A549 (cell line): ENCODE measurements around the gene CARD9. TPM values are rescaled to one million over a fixed set of nuclear protein-coding genes. Genes with fewer than 3 reads are reported as not detected.
A peak's percentile ranks its signal among the peaks of the same experiment; 100 is the strongest.

Source experiments
- ATAC-seq, 2 experiments: fragments of 200-7000 bp in 1 of 2; fragments of >200 bp in 1 of 2; cut with Nextera tagmentation in 1 of 2; cut with Tn5 transposase in 1 of 2; 3 replicates each; pipeline versions ENCODE4 v1.8.0 to v1.9.1; 2018 to 2020; ENCODE audit warnings: mild to moderate bottlenecking in 1 of 2, moderate library complexity in 1 of 2
- CTCF ChIA-PET: fragments of 300-600 bp; sonication (Branson Sonifier 250); formaldehyde crosslinking; extraction: SDS; loops from one replicate; lab custom pipeline; 2021; ENCODE audit warnings: antibody characterized with exemption, inconsistent platforms; lab: Yijun Ruan, JAX
- POLR2A ChIA-PET: fragments of 350-600 bp; formaldehyde crosslinking; extraction: SDS; loops from one replicate; lab custom pipeline; 2021; ENCODE audit warnings: antibody characterized with exemption, inconsistent platforms; lab: Yijun Ruan, JAX
- DNase-seq, 2 experiments: peaks; one replicate each; pipeline versions ENCODE4 v3.0.0 to v3.0.0-alpha.2; 2011 to 2016; ENCODE audit warnings: low read depth in 1 of 2, low spot score in 1 of 2
- FAIRE-seq: peaks from 2 replicates; lab custom pipeline; 2011; peaks lifted over from hg19 to GRCh38; lab: Jason Lieb, UNC
- H3K27ac ChIP-seq, 2 experiments: fragments of >200 bp; sonication (Bioruptor Twin); formaldehyde crosslinking; 3 replicates each; pipeline ENCODE4 v1.5.1; 2016 to 2017
- H3K4me1 ChIP-seq: fragments of >200 bp; sonication (Bioruptor Twin); formaldehyde crosslinking; 3 replicates; pipeline ENCODE4 v1.6.1; 2016
- H3K4me2 ChIP-seq: fragments of >200 bp; sonication (Bioruptor Twin); formaldehyde crosslinking; 3 replicates; pipeline ENCODE4 v1.6.1; 2016
- H3K4me3 ChIP-seq: fragments of >200 bp; sonication (Bioruptor Twin); formaldehyde crosslinking; 3 replicates; pipeline ENCODE4 v1.5.1; 2016
- H3K9me3 ChIP-seq: fragments of >200 bp; sonication (Bioruptor Twin); formaldehyde crosslinking; 3 replicates; pipeline ENCODE4 v1.6.1; 2016
- CBX2 ChIP-seq: fragments of 200-600 bp; sonication (generic); IDR thresholded peaks from 2 replicates; pipeline ENCODE4 v1.6.1; 2016; ENCODE audit warnings: low read depth, mild to moderate bottlenecking, borderline replicate concordance
- CBX8 ChIP-seq: fragments of 200-600 bp; sonication (generic); IDR thresholded peaks from 2 replicates; pipeline ENCODE4 v1.6.1; 2016
- CEBPB ChIP-seq, 2 experiments: fragments of >200 bp in 1 of 2; sonication (Bioruptor Twin) in 1 of 2; formaldehyde crosslinking in 1 of 2; IDR thresholded peaks; 2 replicates each; pipeline ENCODE4 v1.6.1; 2012 to 2016
- EHF ChIP-seq: fragments of 250-450 bp; sonication (Bioruptor Pico); IDR thresholded peaks from 2 replicates; pipeline ENCODE4 v1.5.0; 2020; ENCODE audit warnings: mild to moderate bottlenecking
- GATA3 ChIP-seq: IDR thresholded peaks from 2 replicates; pipeline ENCODE4 v1.6.1; 2012; ENCODE audit warnings: borderline replicate concordance
- HOXB5 ChIP-seq: fragments of 250-450 bp; sonication (Bioruptor Pico); IDR thresholded peaks from 2 replicates; pipeline ENCODE4 v1.5.0; 2020; ENCODE audit warnings: mild to moderate bottlenecking, moderate library complexity
- JUN ChIP-seq, 2 experiments: fragments of >200 bp; sonication (Bioruptor Twin); formaldehyde crosslinking; IDR thresholded peaks; 2 replicates in 1 of 2; 3 replicates in 1 of 2; pipeline ENCODE4 v1.6.1; 2016 to 2017
- KDM1A ChIP-seq: fragments of 200-600 bp; sonication (generic); IDR thresholded peaks from 2 replicates; pipeline ENCODE4 v1.6.1; 2016; ENCODE audit warnings: low read depth, mild to moderate bottlenecking
- KDM5A ChIP-seq: fragments of 200-600 bp; sonication (generic); IDR thresholded peaks from 2 replicates; pipeline ENCODE4 v1.6.1; 2016; ENCODE audit warnings: antibody characterized with exemption, mild to moderate bottlenecking
- MAZ ChIP-seq: fragments of 150-350 bp; IDR thresholded peaks from 2 replicates; pipeline ENCODE4 v1.6.1; 2014; ENCODE audit warnings: antibody characterized with exemption, low read depth, low read length, borderline replicate concordance
- NPAS2 ChIP-seq: fragments of 250-450 bp; sonication (Bioruptor Pico); IDR thresholded peaks from 2 replicates; pipeline ENCODE4 v1.8.0; 2022; ENCODE audit warnings: mild to moderate bottlenecking, moderate library complexity, borderline replicate concordance
- PBX3 ChIP-seq: IDR thresholded peaks from 2 replicates; pipeline ENCODE4 v1.6.1; 2012
- POLR2A ChIP-seq: IDR thresholded peaks from 2 replicates; pipeline ENCODE4 v1.6.1; 2012; ENCODE audit warnings: mild to moderate bottlenecking, low read length
- RAD21 ChIP-seq, 2 experiments: fragments of >200 bp in 1 of 2; sonication (Bioruptor Twin) in 1 of 2; formaldehyde crosslinking in 1 of 2; IDR thresholded peaks in 1 of 2; conservative IDR thresholded peaks in 1 of 2; 2 replicates in 1 of 2; 3 replicates in 1 of 2; pipeline ENCODE4 v1.6.1; 2012 to 2018; ENCODE audit warnings: inconsistent platforms in 1 of 2
- RARB ChIP-seq: fragments of 250-450 bp; sonication (Bioruptor Pico); IDR thresholded peaks from 2 replicates; pipeline ENCODE4 v1.8.0; 2021; ENCODE audit warnings: mild to moderate bottlenecking, moderate library complexity
- SMC3 ChIP-seq: fragments of >200 bp; sonication (Bioruptor Twin); formaldehyde crosslinking; IDR thresholded peaks from 3 replicates; pipeline ENCODE4 v1.6.1; 2018; ENCODE audit warnings: inconsistent platforms
- TFCP2L1 ChIP-seq: fragments of 250-450 bp; sonication (Bioruptor Pico); IDR thresholded peaks from 2 replicates; pipeline ENCODE4 v1.5.0; 2021; ENCODE audit warnings: mild to moderate bottlenecking
- ZC3H11A ChIP-seq: fragments of 450-650 bp; IDR thresholded peaks from 2 replicates; pipeline ENCODE4 v1.6.1; 2014; ENCODE audit warnings: antibody characterized with exemption, mild to moderate bottlenecking
- WGBS: methylation state at CpG from one replicate; pipeline ENCODE4 v1.1.6; 2017; ENCODE audit errors: missing lambda C conversion rate; 5-methylcytosine and 5-hydroxymethylcytosine counted together
- polyA plus RNA-seq, 4 experiments: library from polyadenylated mRNA; depleted of rRNA in 3 of 4; stranded (reverse); fragments of >200 nt; fragmentation: RNase III in 1 of 4; extraction: RNeasy Plus Mini Kit Qiagen cat#74134 plus additional on column Dnase treatment in 1 of 4; gene quantifications; 2 replicates in 3 of 4; 3 replicates in 1 of 4; pipeline ENCODE4 v1.2.3, GENCODE V29; 2011 to 2017
- TF ChIP-seq, protein P1 (sequence below): fragments of >200 bp; sonication (Bioruptor Twin); formaldehyde crosslinking; IDR thresholded peaks from 3 replicates; pipeline ENCODE4 v1.5.1; 2016
- TF ChIP-seq, protein P2 (sequence below): fragments of 200-600 bp; sonication (generic); IDR thresholded peaks from 2 replicates; pipeline ENCODE4 v1.6.1; 2016; ENCODE audit warnings: antibody characterized with exemption, mild to moderate bottlenecking, moderate library complexity
- TF ChIP-seq, protein P3 (sequence below): fragments of 250-450 bp; sonication (Bioruptor Pico); IDR thresholded peaks from 2 replicates; pipeline ENCODE4 v1.5.0; 2021; ENCODE audit warnings: mild to moderate bottlenecking, moderate library complexity, borderline replicate concordance

The CARD9 gene
- polyA plus RNA-seq, 2 of the 4 experiments (the other 2 are of a cell fraction): 0.21 to 0.94 TPM

DNA sequence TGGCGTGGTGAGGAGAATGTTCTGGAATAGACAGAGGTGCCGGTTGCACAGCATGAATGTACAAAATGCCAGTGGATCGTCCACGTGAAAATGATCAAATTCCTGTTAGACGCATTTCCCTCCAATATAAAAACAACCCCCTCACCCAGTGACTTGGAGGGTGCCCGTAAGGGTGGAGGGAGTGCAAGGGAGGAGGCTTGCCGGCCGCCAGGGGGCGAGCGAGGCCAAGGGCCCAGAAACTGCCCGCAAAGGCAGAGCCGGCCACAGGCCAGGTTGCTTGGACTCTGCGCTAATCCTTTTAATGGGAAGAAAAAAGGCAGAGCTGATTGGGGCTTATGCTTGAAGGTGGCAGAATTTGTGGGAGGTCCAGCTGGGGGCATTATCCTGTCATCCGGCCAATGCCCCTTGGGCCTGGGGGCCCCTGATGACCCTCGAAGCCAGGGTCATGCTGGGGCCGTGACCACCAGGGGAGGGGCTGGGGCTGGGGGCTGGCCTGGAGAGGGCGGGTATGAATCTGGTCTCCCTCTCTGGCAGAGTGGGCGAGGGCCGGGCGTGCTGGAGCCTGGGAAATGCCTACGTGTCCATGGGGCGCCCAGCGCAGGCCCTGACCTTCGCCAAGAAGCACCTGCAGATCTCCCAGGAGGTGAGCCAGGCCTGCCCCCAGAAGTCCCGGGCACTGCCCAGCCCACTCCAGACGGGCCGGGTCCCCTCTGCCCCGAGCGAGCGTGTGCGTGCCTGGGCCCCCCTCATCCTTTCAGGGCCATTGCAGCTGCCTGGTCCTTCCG is 34.1 kb downstream of the CARD9 start:
- TF ChIP-seq SMC3 (peak; percentile 76), NPAS2 (no peak), TFCP2L1 (CRISPR knock-in tag) (no peak), GATA3 (no peak), JUN (IDR thresholded peaks at IDR 0.05) (0 out of 5 replicates have a peak, but pooled peaks of 1 of the 2 experiments have one; percentile 20), MAZ (peak; percentile 53; the same call in 1 of the 2 replicates), RAD21 (conservative IDR thresholded peaks at IDR 0.05 in 1 of 2, IDR thresholded peaks at IDR 0.05 in 1 of 2) (peak; percentile 68 to 72)
- TF ChIP-seq, protein P1, sequence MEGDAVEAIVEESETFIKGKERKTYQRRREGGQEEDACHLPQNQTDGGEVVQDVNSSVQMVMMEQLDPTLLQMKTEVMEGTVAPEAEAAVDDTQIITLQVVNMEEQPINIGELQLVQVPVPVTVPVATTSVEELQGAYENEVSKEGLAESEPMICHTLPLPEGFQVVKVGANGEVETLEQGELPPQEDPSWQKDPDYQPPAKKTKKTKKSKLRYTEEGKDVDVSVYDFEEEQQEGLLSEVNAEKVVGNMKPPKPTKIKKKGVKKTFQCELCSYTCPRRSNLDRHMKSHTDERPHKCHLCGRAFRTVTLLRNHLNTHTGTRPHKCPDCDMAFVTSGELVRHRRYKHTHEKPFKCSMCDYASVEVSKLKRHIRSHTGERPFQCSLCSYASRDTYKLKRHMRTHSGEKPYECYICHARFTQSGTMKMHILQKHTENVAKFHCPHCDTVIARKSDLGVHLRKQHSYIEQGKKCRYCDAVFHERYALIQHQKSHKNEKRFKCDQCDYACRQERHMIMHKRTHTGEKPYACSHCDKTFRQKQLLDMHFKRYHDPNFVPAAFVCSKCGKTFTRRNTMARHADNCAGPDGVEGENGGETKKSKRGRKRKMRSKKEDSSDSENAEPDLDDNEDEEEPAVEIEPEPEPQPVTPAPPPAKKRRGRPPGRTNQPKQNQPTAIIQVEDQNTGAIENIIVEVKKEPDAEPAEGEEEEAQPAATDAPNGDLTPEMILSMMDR: peak; percentile 91
- ATAC-seq (peak; percentile 67 to 92), DNase-seq (peak; percentile 74 to 79), FAIRE-seq (no peak)
- no peaks in the 10 kb centered on the region for H3K9me3 ChIP-seq
- H3K4me1 ChIP-seq: 0 out of 3 replicates have a peak, but pooled peaks cover 3% of the 10 kb centered on the region
- ChIA-PET CTCF (interaction anchor here (0.6 to 2.0 kb wide), 28 partner anchors 9 to 147 kb away, joined by 3 to 18 read pairs (median 4); partner anchors contain the start of genes DNLZ, GPSM1 and SNAPC4), POLR2A (interaction anchor here (0.6 to 1.9 kb wide), 2 partner anchors 24 to 63 kb away, joined by 3 to 8 read pairs; no protein-coding TSS in a partner anchor)
- no peak overlapping the region for H3K4me3 ChIP-seq
- H3K4me2 ChIP-seq: no peak overlapping the region
- H3K27ac ChIP-seq: no peak overlapping the region
- 49% methylated on average over 28 of the region's 32 CpGs for WGBS

- no peak for FAIRE-seq
- Histone ChIP-seq H3K27ac (no peak overlapping the region), H3K4me1 (0 out of 3 replicates have a peak, but pooled peaks cover 3% of the 10 kb centered on the region), H3K9me3 (no peaks in the 10 kb centered on the region), H3K4me2 (no peak overlapping the region), H3K4me3 (no peak overlapping the region)
- TF ChIP-seq EHF (CRISPR knock-in tag) (no peak), CBX8 (no peak), PBX3 (no peak), MAZ (no peak), HOXB5 (CRISPR knock-in tag) (no peak), ZC3H11A (no peak), KDM1A (no peak), POLR2A (no peak), RAD21 (conservative IDR thresholded peaks at IDR 0.05 in 1 of 2, IDR thresholded peaks at IDR 0.05 in 1 of 2) (no peak), CEBPB (IDR thresholded peaks at IDR 0.05) (no peak), CBX2 (no peak), RARB (CRISPR knock-in tag) (no peak), KDM5A (no peak)
- TF ChIP-seq, protein P2, sequence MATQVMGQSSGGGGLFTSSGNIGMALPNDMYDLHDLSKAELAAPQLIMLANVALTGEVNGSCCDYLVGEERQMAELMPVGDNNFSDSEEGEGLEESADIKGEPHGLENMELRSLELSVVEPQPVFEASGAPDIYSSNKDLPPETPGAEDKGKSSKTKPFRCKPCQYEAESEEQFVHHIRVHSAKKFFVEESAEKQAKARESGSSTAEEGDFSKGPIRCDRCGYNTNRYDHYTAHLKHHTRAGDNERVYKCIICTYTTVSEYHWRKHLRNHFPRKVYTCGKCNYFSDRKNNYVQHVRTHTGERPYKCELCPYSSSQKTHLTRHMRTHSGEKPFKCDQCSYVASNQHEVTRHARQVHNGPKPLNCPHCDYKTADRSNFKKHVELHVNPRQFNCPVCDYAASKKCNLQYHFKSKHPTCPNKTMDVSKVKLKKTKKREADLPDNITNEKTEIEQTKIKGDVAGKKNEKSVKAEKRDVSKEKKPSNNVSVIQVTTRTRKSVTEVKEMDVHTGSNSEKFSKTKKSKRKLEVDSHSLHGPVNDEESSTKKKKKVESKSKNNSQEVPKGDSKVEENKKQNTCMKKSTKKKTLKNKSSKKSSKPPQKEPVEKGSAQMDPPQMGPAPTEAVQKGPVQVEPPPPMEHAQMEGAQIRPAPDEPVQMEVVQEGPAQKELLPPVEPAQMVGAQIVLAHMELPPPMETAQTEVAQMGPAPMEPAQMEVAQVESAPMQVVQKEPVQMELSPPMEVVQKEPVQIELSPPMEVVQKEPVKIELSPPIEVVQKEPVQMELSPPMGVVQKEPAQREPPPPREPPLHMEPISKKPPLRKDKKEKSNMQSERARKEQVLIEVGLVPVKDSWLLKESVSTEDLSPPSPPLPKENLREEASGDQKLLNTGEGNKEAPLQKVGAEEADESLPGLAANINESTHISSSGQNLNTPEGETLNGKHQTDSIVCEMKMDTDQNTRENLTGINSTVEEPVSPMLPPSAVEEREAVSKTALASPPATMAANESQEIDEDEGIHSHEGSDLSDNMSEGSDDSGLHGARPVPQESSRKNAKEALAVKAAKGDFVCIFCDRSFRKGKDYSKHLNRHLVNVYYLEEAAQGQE: no peak
- TF ChIP-seq, protein P3, sequence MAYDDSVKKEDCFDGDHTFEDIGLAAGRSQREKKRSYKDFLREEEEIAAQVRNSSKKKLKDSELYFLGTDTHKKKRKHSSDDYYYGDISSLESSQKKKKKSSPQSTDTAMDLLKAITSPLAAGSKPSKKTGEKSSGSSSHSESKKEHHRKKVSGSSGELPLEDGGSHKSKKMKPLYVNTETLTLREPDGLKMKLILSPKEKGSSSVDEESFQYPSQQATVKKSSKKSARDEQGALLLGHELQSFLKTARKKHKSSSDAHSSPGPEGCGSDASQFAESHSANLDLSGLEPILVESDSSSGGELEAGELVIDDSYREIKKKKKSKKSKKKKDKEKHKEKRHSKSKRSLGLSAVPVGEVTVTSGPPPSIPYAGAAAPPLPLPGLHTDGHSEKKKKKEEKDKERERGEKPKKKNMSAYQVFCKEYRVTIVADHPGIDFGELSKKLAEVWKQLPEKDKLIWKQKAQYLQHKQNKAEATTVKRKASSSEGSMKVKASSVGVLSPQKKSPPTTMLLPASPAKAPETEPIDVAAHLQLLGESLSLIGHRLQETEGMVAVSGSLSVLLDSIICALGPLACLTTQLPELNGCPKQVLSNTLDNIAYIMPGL (CRISPR knock-in tag): no peak
- WGBS: 92% methylated on average over 17 of the region's 25 CpGs
- no peak for ATAC-seq
- POLR2A ChIA-PET: interaction anchor here (0.6 to 1.9 kb wide), 2 partner anchors 24 to 63 kb away, joined by 3 to 8 read pairs; no protein-coding TSS in a partner anchor
- no peak for DNase-seq
- CTCF ChIA-PET: interaction anchor here (0.7 to 2.6 kb wide), 12 partner anchors 10 to 293 kb away, joined by 3 to 14 read pairs (median 4); partner anchors contain the start of gene GPSM1
Observed at GRCh38 chr9:136338511-136338910, 35.0 kb downstream of the CARD9 start.
